ENCODE results near the gene ZNF813. TPM values are rescaled to one million over a fixed set of nuclear protein-coding genes. Genes with fewer than 3 reads are reported as not detected.

ZNF813 gene
- polyA plus RNA-seq, 1 donor from 2014 or later, result 1.9 TPM

DNA sequence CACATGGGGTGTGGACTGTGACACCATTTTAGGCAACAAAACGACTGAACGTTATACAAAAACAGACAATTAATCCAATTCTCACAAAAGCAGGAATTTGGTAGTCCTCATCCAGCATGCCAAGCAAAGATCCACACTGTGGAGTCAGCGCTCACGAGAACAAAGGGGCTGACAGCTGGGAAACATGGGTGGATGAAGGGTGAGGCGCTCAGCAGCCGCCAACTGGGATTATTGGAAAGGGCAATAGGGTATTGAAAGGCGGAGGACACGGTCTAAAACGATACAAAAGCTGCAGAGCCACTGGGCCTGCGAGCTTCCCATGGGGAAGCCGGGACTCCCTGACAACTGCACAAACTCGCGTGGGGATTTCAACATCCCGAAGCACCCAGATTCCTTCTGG, 4.7 kb upstream of the ZNF813 start:
- no peak overlapping the region for H3K4me2 ChIP-seq (ENCODE audit: low read length)
- H3K79me2 ChIP-seq (replicated peaks; ENCODE audit: insufficient read depth, low read length), result no peaks in the 10 kb centered on the region
- no peak overlapping the region for H3K27ac ChIP-seq (ENCODE audit: low read length)
- no peaks in the 10 kb centered on the region for H3K36me3 ChIP-seq (ENCODE audit: insufficient read depth, low read length)
- no peak overlapping the region for H3K4me3 ChIP-seq (ENCODE audit: low read length)
- no peak overlapping the region for H2AFZ ChIP-seq (ENCODE audit: low read depth, low read length)
- H3K9ac ChIP-seq (ENCODE audit: low read length), result no peak overlapping the region
- no peaks in the 10 kb centered on the region for H3F3A ChIP-seq (ENCODE audit: insufficient read depth, low read length, poor library complexity, severe bottlenecking)
- no peaks in the 10 kb centered on the region for H3K27me3 ChIP-seq (ENCODE audit: insufficient read depth, low read depth, low read length)
- TF ChIP-seq MXI1 (conservative IDR thresholded peaks at IDR 0.05; ENCODE audit: poor library complexity, severe bottlenecking) (no peak), EZH2 (IDR thresholded peaks at IDR 0.05; ENCODE audit: borderline replicate concordance, insufficient read depth, low read length, poor library complexity, severe bottlenecking) (no peak), EP300 (conservative IDR thresholded peaks at IDR 0.05; ENCODE audit: poor library complexity, severe bottlenecking) (no peak), SMC3 (conservative IDR thresholded peaks at IDR 0.05; ENCODE audit: poor library complexity) (no peak), RAD21 (conservative IDR thresholded peaks at IDR 0.05) (no peak), POLR2AphosphoS5 (IDR thresholded peaks at IDR 0.05) (no peak), TAF1 (IDR thresholded peaks at IDR 0.05; ENCODE audit: low read depth) (no peak)
- TF ChIP-seq, protein P1, sequence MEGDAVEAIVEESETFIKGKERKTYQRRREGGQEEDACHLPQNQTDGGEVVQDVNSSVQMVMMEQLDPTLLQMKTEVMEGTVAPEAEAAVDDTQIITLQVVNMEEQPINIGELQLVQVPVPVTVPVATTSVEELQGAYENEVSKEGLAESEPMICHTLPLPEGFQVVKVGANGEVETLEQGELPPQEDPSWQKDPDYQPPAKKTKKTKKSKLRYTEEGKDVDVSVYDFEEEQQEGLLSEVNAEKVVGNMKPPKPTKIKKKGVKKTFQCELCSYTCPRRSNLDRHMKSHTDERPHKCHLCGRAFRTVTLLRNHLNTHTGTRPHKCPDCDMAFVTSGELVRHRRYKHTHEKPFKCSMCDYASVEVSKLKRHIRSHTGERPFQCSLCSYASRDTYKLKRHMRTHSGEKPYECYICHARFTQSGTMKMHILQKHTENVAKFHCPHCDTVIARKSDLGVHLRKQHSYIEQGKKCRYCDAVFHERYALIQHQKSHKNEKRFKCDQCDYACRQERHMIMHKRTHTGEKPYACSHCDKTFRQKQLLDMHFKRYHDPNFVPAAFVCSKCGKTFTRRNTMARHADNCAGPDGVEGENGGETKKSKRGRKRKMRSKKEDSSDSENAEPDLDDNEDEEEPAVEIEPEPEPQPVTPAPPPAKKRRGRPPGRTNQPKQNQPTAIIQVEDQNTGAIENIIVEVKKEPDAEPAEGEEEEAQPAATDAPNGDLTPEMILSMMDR (IDR thresholded peaks at IDR 0.05; ENCODE audit: poor library complexity, severe bottlenecking), result no peak
- TF ChIP-seq, protein P2, sequence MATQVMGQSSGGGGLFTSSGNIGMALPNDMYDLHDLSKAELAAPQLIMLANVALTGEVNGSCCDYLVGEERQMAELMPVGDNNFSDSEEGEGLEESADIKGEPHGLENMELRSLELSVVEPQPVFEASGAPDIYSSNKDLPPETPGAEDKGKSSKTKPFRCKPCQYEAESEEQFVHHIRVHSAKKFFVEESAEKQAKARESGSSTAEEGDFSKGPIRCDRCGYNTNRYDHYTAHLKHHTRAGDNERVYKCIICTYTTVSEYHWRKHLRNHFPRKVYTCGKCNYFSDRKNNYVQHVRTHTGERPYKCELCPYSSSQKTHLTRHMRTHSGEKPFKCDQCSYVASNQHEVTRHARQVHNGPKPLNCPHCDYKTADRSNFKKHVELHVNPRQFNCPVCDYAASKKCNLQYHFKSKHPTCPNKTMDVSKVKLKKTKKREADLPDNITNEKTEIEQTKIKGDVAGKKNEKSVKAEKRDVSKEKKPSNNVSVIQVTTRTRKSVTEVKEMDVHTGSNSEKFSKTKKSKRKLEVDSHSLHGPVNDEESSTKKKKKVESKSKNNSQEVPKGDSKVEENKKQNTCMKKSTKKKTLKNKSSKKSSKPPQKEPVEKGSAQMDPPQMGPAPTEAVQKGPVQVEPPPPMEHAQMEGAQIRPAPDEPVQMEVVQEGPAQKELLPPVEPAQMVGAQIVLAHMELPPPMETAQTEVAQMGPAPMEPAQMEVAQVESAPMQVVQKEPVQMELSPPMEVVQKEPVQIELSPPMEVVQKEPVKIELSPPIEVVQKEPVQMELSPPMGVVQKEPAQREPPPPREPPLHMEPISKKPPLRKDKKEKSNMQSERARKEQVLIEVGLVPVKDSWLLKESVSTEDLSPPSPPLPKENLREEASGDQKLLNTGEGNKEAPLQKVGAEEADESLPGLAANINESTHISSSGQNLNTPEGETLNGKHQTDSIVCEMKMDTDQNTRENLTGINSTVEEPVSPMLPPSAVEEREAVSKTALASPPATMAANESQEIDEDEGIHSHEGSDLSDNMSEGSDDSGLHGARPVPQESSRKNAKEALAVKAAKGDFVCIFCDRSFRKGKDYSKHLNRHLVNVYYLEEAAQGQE (IDR thresholded peaks at IDR 0.05; ENCODE audit: borderline replicate concordance), result no peak
- peaks cover 3% of the 10 kb centered on the region for H3K9me3 ChIP-seq (ENCODE audit: low read length)
- H4K20me1 ChIP-seq (ENCODE audit: insufficient read depth), result no peaks in the 10 kb centered on the region
- no peaks in the 10 kb centered on the region for H3K9me2 ChIP-seq (ENCODE audit: insufficient read depth, low read length)

DNA sequence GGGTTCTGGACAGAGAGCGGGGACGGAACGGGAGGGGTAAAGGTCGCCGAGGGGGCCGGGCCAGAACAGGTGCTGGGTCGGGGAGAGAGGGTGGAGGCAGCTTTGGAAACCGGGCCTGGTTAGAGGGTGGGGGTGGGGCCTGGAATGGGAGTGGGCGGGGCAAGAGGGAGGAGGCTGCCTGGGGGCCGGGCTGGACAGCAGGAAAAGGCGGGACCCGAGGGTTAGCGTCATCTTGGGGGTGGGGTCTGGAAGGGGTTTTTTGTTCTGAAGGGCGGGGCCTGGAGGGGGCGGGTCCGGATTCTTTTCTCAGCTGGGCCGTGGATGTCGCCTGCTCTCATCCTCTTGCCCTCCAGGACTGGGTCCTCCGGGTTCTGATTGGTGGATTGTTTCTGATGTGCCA, 4.3 kb upstream of the ZNF813 start:
- H3K4me2 ChIP-seq (ENCODE audit: low read length), result no peak overlapping the region
- H2AFZ ChIP-seq (ENCODE audit: low read depth, low read length), result no peak overlapping the region
- H3K27ac ChIP-seq (ENCODE audit: low read length), result no peak overlapping the region

More for the DNA sequence above, 4.3 kb upstream of the ZNF813 start:
- Histone ChIP-seq H3K79me2 (replicated peaks; ENCODE audit: insufficient read depth, low read length) (no peaks in the 10 kb centered on the region), H3K9ac (ENCODE audit: low read length) (no peak overlapping the region), H3K4me3 (ENCODE audit: low read length) (no peak overlapping the region), H3K27me3 (ENCODE audit: insufficient read depth, low read depth, low read length) (no peaks in the 10 kb centered on the region), H4K20me1 (ENCODE audit: insufficient read depth) (no peaks in the 10 kb centered on the region), H3F3A (ENCODE audit: insufficient read depth, low read length, poor library complexity, severe bottlenecking) (no peaks in the 10 kb centered on the region), H3K36me3 (ENCODE audit: insufficient read depth, low read length) (no peaks in the 10 kb centered on the region), H3K9me2 (ENCODE audit: insufficient read depth, low read length) (no peaks in the 10 kb centered on the region), H3K9me3 (ENCODE audit: low read length) (no peaks in the 10 kb centered on the region)
- no peak for TF ChIP-seq EZH2 (IDR thresholded peaks at IDR 0.05; ENCODE audit: borderline replicate concordance, insufficient read depth, low read length, poor library complexity, severe bottlenecking)
- no peak for TF ChIP-seq TAF1 (IDR thresholded peaks at IDR 0.05; ENCODE audit: low read depth)
